ENCODE measurements around the gene TMEM225B.

GRCh38 chr7:99573257-99573656 is 24.8 kb upstream of the TMEM225B start:
- TF ChIP-seq CTCF (IDR thresholded peaks at IDR 0.05 in 4 of 5, conservative IDR thresholded peaks at IDR 0.05 in 1 of 5) (no peak), POLR2A (IDR thresholded peaks at IDR 0.05) (no peak)
